Stimulated activated CD4-positive, alpha-beta T cell treated with anti-CD3 and anti-CD28 coated beads, Interleukin-1b, Interleukin-23, amount 100 ng/mL, for 24 hours (primary cell): ENCODE measurements around the gene ZFP90.

Experiments used
- DNase-seq, 4 experiments: peaks; one replicate each; pipeline ENCODE4 v3.0.0-alpha.2; 2020; ENCODE audit warnings: low read depth in 4 of 4, low spot score in 1 of 4

The ZFP90 gene

DNA sequence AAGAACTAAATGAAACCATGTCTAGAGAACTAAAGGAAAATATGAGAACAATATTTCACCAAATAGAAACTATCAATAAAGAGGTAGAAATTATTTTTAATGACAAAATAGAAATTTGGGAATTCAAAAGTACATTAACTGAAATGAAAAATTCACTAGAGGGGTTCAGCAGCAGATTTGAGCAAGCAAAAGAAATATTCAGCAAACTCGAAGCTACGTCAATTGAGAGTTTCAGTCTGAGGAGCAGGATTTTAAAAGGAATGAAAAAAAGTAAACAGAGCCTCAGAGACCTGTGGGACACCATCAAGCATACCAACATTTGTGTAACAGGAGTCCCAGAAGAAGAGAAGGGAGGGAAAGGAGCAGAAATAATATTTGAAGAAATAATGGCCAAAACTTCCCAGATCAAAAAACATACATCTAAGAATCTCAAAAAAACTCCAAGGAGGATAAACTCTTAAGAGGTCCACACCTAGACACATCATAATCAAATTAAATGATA lies 38.3 kb downstream of the ZFP90 start:
- no peak for DNase-seq

DNA sequence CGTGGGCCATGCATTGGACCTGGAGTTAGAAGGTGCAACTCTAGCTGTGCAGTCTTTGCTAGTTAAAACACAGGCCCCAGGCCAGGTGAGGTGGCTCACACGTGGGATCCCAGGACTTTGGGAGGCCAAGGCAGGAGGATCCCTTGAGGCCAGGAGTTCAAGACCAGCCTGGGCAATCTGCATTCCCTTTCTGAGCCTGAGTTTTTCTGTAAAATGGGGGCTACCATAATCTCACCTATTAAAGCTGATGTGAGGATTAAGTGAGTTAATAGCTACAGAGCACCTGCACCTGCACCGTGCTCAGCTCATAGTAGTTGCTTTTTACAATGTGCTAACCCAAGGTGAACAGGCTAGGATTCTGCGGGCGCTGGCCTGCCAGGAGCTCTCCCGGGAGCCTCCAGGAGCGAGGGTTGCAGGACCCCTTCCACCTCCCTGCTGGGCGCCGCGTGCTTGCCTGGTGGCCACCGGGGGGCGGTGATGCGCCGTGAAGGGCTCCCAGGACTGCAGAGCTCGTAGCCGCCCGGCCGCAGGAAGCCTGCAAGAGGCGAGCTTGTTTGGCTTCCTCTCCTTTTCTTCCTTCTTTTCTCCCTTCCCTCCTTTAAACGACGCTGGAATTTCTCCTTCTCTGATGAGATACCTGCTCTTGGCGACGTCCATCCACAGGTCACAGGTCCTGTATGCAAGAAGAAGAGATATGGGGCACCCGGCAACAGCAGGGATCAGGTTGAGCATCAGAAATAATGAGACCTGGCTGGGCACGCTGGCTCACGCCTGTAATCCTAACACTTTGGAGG lies 51.3 kb downstream of the ZFP90 start:
- DNase-seq, result peak; percentile 35 to 66 (median 51)

DNA sequence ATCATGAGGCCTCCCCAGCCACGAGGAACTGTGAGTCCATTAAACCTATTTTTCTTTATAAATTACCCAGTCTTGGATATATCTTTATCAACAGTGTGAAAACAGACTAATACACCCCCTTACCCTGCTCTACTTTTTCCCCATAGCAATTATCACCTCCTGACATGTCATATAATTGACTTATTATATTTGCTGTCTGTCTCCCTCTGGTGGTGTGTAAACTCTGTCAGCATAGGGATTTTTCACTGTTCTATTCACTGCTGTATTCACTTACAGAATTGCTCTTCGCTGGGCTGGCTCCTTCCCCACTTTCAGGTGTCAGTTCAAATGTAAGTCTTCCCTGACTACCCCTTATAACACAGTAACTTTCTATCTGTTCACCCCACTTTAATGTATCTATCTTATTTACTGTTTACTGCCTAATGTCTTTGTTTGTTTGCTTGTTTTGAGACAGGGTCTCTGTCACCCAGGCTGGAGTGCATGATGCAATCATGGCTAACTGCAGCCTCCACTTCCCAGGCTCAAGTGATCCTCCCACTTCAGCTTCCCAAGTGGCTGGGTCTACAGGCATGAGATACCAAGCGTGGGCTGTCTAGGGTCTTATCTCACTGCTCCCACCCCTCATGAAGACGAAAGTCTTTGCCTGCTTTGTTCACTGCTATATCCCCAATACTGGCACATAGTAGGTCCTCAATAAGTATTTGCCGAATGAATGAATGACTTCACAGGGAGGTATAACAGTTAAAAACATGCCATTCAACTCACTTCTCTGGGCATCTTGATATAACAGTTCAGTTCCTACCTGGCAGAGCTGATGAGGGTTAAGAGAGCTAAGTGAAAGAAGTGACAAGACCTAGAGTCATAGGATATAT lies 53.6 kb downstream of the ZFP90 start:
- no peak for DNase-seq

DNA sequence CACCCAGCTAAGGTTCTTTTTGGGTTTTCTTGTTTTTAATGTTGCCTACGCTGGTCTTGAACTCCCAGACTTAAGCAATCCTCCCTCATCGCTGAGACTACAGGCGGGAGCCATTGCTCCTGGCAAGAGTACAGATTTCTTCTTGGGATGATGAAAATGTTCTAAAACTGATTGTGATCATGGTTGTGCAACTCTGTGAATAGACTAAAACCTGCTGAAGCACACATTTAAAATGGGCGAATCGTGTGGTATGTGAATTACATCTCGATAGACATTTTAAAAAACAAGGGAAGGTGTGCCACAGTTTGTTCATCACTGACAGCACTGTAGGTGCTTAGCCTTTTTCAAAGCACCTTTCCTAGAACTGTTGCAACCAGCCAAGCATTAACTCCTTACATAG lies 57.2 kb downstream of the ZFP90 start:
- DNase-seq, result no peak

DNA sequence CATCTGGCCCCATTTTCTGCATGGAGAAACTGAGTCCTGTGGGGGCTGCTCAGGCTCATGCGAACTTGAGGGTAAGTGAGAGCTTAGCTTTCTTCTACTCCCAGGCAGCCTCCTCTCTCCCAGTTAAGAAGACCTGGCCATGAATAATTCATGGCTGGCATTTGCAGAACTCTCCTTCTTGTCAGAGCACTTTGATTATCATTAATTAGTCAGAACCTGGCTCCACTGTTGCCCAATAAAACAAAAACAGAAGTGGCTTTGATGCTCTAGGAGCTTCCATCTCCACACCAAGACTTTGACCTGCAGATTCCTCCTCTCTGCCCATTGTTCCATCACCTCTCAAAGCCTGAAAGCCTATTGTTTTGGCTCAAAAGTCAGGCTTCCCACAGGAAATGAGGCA lies 60.5 kb downstream of the ZFP90 start:
- no peak for DNase-seq

DNA sequence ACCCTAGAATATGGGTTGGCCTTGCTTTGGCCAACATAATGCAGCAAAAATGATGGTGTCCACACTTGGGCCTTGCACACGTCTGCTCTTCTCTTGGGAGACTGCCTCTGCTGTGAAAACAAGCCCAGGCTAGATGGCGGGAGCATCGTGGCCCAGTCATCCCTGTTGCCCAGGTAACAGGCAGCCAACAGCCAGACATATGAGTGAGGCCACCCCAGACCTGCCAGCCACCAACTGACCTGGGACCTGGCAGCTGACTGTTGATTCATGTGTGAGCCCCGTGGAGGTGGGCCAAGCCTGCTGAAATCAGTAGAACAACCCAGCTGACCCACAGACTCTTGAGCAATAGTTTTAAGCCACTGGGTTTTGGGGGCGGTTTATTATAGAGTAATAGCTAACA lies 66.7 kb downstream of the ZFP90 start:
- no peak for DNase-seq

DNA sequence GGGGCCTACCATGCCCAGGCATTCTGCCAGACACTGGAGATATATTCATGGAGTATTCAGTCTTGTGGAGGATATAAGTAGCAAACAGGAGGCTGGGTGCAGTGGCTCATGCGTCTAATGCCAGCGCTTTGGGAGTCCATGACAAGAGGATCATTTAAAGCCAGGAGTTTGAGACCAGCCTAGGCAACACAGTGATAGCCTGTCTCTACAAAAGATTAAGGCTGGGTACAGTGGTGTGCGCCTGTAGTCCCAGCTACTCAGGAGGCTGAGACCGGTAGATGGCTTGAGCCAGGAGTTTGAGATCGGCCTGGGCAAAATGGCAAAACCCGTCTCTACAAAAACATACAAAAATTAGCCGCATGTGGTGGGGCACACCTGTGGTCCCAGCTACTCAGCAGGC lies 68.4 kb downstream of the ZFP90 start:
- DNase-seq, result no peak

DNA sequence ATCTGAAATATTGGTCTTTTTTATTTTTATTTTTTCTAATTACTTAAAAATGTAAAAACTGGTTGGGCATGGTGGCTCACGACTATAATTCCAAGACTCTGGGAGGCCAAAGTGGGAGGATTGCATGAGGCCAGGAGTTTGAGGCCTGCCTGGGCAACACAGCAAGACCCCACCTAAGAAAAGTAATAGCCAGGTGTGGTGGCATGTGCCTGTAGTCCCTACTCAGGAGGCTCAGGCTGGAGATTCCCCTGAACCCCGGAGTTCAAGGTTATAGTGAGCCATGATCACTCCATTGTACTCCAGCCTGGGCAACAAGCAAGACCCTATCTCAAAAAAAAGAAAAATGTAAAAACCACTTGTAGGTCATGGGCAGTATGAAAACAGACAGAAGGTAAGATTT lies 69.2 kb downstream of the ZFP90 start:
- DNase-seq, result no peak

DNA sequence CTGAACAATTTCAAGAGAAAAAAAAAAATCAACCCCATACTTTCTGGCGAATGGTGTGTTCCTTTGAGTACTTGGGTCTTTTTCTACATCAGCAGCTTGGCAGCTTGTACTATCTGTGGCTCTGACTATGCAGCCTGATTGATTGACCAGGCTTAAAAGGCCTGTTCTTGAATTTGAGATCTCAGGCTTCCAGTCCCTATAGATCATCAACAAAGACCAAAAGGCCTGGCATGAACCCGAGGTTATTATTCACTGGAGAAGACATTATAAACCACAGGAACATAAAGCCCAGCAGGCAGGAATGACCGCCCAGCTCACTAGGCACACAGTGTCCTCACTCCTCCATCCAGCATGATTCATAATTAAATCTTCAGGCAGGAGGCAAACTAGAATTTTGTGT lies 73.9 kb downstream of the ZFP90 start:
- no peak for DNase-seq

DNA sequence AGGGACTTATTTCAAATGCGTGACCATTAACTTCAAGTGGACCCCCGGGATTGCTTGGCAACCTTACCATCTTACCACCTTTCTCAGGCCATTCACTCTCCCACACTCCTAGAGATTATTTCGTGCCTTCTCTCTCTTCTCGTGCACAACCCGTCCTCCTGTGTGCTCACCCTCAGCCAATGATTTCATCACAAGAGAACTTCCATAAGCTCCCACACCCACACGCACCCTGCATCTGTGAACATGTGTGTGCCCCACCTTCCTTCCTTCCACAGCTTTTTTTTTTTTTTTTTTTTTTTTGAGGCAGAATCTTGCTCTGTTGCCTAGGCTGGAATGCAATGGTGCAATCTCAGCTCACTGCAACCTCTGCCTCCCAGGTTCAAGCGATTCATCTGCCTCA lies 78.6 kb downstream of the ZFP90 start:
- no peak for DNase-seq
